NCI-H1105 (cell line): ENCODE data around the gene NT5C2.

Experiments used
- DNase-seq: peaks from one replicate; lab custom pipeline; 2025; lab: John Stamatoyannopoulos, UW

Gene NT5C2

DNA sequence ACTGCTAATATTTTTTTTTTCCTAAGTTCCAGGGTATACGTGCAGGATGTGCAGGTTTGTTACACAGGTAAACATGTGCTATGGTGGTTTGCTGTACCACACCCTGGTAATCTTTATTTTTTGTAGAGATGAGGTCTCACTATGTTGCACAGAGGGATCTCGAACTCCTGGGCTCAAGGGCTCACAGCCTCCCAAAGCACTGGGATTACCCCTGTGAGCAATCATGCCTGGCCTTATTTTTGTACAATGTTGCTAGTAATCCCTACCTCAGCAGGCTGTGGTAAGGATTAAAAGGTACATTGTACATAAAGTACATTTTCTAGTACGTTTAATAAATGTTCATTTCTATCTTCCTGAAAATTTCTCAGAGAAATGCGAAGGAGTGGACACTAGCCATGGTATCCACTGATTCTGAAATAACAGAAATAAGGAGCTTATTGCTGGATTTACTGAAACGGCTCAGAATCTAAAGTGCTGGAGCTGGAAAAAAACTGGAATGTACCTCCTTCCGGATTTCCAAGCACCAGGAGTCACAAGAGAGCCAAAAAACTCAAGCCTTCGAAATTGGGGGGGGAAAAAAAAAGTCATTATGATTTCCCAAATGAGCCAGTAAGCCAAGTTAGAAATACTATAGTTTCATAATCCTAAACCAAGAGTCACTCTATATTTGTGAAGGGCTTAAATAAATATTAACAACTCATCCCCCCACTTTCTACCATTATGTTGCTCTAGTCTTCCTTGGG is 69.6 kb downstream of the NT5C2 start:
- no peak for DNase-seq

DNA sequence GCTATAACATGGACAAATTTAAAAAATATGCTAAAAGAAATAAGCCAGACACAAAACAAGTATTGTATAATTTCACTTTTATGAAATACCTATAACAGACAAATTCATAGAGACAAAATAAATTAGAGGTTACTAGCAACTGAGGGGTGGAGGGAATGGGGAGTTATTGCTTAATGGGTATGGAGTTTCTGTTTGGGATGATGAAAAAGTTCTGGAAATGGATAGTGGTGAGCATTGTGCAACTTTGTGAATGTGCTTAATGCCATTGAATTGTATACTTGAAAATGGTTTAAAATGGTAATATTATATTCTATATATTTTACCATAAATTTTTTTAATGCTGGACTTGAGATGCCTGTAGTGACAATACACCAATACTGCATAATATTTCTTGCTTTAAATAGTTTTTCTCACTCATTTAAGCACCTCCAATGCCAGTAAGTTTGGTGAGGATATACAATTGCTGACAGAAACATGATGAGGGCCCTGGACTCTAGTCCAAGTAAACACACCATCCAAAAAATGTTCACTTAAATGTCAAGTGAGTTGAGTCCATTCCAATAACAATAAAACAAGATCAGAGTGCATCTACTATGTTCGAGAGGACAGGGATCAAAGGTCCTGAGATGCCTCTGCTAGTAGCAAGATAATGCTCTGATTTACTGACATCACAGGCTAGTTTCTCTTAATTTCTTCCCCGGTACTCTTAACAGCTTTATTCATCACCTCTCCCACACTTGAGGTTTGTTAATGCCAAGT is 71.9 kb downstream of the NT5C2 start:
- no peak for DNase-seq

DNA sequence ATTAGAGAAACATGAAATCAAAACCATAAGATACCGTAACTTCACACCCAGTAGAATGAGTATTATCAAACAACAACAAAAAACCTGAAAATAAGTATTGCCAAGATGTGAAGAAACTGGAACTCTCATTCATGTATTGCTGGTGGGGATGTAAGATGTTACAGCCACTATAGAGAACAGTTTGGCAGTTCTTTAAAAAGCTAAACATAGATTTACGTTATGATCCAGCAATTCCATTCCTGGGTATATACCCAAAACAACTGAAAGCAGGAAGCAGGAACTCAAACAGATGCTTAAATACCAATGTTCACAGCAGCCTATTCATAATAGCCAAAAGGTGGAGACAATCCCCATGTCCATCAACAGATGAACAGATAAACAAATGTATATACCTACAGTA is 72.5 kb downstream of the NT5C2 start:
- no peak for DNase-seq

- DNase-seq = no peak
Observed at GRCh38 chr10:103117247-103117646, 75.8 kb downstream of the NT5C2 start.

GRCh38 chr10:103114876-103115275 is 78.2 kb downstream of the NT5C2 start:
- no peak for DNase-seq

GRCh38 chr10:103111918-103112877 is 80.9 kb downstream of the NT5C2 start:
- no peak for DNase-seq

- no peak for DNase-seq
Observed at GRCh38 chr10:103111031-103111917, 81.8 kb downstream of the NT5C2 start.

- DNase-seq = no peak
Observed at GRCh38 chr10:103110407-103110806, 82.7 kb downstream of the NT5C2 start.

DNA sequence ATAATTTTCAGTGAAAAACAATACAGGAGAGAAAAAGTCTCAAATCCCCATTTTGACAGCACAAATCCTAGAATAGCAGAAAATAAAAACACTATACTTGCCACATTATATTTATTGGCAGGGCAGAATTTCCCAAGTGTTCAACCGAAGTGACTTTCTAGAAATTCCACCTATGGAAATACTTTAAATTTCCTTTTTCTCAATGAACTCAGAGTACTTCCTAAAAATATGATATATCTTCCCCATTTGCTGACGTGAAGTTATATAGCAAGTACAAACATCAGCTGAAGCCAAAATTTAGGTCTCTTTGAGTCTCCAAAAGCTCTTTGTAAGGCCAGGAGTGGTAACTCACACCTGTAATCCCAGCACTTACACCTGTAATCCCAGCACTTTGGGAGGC is 83.3 kb downstream of the NT5C2 start:
- DNase-seq = no peak

DNA sequence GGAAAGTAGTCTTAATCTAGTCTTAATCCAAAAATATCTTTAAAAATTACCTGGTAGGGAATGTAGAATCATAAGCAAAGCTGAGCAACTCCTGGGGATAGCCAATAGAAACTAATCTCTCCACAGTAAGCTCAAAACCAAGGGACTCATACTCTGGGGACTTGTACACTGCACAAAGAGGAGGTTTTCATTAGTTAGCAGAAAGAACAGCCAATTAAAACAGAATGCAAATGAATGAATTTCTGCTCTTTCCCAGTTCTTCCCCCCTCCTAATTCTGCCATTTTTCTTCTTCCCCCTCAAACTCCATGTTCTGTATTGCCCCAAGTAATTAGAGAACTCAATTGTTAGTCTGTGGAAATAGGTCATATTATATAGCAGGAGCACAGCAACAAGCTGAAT is 86.5 kb downstream of the NT5C2 start:
- no peak for DNase-seq

- DNase-seq = no peak
Observed at GRCh38 chr10:103105462-103105861, 87.6 kb downstream of the NT5C2 start.

DNA sequence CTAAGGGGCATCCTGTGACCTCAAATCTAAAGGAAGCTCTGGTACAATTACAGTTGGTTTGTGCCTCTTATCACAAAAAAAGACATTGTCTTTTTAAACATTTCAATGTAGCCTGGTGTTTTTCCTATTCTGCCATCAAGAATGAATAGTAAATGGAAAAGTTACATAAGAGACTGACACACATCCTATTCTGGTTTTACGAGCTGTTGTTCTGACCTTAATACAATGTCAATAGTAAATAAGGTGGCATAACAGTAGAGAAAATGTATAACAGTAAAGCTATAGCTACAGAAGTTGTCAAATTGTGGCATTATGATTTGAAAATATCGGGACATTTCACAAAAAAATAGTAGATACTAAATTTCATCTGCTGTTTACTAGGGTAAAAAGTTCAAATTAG is 88.4 kb downstream of the NT5C2 start:
- no peak for DNase-seq

DNA sequence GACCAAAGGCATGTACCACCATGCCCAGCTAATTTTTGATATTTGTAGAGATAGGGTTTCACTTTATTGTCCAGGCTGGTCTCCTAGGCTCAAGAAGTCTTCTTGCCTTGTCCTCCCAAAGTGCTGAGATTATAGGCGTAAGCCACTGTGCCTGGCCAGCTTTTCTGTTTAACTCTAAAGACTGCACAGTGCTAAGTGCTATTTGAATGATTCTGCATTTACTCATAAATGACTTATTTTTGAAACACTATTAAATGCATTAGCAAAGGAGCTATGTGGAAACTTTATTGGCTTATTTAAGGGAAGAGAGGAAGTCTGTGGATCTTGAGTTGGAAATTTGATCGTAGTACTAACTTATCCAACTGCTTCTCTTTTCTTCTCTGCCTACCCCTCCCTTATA is 89.1 kb downstream of the NT5C2 start:
- no peak for DNase-seq

DNA sequence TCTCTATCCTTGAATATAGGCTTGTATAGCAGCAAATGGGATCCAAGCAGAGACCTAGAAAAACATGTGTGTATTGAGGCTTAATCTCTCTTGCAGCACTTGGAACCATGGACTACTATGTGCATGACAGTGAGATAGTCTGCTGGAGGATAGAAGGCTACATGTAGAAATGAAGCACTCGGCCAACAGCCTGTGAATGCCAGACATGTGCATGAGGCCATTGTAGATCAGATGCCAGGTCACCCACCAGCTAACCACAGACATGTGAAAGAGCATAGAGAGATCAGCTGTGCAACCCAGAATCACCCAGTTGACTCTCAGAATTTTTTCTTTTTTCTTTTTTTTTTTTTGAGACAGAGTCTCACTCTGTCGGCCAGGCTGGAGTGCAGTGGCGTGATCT is 90.9 kb downstream of the NT5C2 start:
- no peak for DNase-seq

DNA sequence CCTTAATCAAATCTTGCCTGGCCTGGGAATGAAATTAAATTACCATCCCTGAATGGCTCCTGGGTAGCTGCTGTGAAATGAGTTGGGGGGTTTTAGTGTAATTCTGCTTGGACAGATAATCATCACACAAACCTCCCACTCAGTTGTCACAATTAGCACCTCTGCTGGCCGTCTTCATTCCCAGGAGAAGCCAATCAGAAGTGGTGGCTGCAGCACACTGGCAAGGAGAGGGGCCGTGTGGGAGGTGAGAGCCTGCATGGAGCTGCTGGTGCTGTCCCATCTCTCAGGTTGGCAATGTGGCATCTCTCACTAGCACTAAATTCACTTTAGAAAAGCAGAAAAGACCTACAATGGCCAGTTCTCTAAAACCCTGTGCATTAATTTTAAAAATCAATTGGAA is 92.5 kb downstream of the NT5C2 start:
- no peak for DNase-seq

- DNase-seq = no peak
Observed at GRCh38 chr10:103098240-103098639, 94.8 kb downstream of the NT5C2 start.

DNA sequence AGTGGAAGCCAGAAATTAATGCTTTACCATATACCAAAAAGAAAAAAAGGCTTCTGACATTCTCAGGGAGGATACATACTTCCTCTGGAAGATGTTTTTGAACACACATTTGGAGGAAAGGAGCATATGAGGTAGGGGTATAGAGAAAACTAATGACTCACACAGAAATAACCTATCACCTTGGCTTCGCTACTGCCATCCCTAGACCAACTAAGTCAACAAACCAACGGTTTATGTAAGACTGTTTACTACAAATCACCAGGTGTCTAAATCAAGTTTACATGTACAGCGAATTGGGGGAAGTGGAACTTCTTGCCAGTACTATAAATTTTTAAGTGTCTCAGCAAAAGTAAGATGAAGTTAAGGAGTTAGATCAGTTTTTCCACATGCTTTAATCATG is 96.9 kb downstream of the NT5C2 start:
- DNase-seq = no peak

DNA sequence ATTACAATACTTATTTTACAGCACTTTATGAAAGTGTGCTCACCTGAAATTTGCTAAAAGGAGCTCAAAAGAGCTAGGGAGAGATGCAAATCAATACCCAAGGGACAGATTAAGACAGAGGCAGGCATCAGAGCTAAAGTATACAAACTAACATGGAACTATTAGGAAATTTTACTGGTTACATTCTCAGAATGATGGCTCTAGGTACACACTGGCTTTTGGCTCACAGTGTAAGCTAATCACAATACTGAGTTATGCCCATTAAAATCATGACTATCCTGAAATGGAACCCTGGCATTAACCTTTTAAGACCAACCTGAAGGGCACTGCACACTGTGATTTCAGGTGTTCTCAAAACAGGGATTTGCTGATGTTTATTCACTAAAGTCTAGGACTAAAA is 98.1 kb downstream of the NT5C2 start:
- no peak for DNase-seq

DNA sequence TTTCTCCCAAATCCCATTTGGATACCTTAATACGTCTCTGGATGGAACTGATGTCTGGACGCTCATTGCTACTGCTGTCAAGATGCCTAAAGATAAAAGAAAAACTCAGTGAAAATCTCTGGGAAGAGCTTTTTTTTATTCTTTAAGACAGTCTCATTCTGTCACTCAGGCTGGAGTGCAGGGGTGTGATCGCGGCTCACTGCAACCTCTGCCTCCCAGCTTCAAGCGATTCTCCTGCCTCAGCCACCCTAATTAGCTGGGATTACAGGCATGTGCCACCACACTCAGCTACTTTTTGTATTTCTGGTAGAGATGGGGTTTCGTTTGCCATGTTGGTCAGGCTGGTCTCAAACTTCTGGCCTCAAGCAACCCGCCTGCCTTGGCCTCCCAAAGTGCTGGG is 102.2 kb downstream of the NT5C2 start:
- no peak for DNase-seq

DNA sequence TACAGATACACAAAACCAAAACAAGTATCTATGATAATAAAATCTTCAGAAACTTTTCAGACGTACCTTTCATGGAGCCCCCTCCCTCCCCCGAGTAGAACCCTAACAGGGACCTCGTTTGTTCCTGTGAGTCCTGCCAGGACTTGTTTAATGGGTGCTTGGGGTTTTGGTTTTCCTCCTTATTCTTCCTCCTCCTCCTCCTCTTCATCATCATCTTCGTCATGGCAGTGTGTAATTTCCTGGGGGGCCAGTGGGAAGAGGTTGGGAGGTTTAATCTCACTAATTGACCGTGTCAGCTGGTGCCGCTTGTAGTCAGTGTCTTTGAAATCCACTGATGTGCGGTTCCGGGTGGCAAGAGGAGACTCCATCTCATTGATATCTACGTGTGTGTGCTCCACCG is 103.6 kb downstream of the NT5C2 start:
- no peak for DNase-seq

DNA sequence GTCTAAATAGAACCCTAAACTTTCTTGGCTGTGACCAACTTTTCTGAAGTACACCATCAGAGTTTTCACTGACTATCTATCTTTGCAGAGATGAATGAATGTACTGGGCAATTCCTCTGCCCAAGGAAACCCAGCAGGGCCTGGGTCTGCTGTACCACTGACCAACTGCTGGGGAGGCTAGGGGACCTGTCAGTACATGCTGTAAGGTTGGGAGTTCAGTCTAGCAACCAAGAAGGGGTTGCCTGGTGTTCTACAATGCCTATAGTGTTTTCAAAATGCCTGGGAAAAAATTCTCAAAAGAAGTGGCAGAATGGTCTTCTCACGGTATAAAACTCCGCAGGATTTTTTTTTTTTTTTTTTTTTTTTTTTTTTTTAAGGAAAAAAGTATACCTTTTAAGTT is 106.3 kb downstream of the NT5C2 start:
- no peak for DNase-seq

DNA sequence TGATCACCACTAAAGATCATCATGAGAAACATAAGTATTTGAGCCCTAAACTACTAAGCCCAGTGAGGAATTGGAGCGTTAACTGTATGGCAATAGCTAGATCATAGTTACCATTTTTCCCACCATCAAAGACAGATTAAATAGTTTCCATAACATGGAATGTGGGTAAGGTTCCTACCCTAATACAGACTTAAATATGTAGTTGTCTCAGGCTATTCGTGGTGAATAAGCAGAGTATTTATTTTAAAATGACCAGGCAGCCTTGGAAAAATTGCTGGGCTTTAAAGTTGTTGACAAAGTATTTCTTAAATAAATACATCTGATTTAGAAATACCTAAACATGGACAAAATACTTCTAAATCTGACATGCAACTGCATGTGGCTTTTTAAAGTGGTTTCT is 106.8 kb downstream of the NT5C2 start:
- DNase-seq = no peak
